ENCODE results near the gene STAT1. TPM values are rescaled to one million over a fixed set of nuclear protein-coding genes. Genes with fewer than 3 reads are reported as not detected.

The STAT1 gene
- total and polyA plus RNA-seq, 9 of the 15 experiments (the other 6 are each of a cell fraction or from before 2014, with no cell fraction given): 8.7 to 34.4 (median 26.8) TPM

DNA sequence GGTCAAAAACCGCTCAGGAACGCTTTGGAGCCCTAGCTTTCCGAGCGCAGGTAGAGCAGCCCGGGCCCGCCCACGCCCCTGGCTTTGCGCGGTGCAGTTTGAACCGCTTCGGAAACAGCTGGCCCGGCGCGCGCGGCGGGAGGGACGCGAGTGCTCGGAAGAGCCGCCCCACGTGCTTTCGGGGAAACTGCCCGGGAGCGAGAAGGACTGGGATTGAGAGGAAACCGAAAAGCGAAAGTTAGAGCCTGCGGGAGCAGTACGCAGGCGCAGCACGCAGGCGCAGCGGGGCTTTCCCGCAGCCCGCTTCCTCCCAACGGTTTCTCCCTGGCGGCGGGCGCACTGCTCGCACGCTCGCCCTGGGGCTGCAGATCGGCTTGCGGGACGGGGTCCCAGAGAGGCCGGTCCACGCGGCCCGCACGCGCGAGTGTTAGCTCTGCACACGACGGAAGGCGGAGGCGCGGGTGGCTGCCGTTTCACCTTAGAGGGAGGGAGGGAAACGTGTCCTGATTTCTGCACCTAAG, 6.3 kb upstream of the STAT1 start (continued):
- TF ChIP-seq MEIS2 (IDR thresholded peaks at IDR 0.05; ENCODE audit: partially characterized antibody) (peak; percentile 89), ZBTB1 (CRISPR knock-in tag; IDR thresholded peaks at IDR 0.05; ENCODE audit: borderline replicate concordance, low read depth) (peak; percentile 87; the same call in 1 of the 2 replicates), MTA2 (IDR thresholded peaks at IDR 0.05; ENCODE audit: low read depth) (no peak), ZNF12 (CRISPR knock-in tag; IDR thresholded peaks at IDR 0.05) (peak; percentile 46; the same call in 1 of the 2 replicates), ZNF785 (CRISPR knock-in tag; IDR thresholded peaks at IDR 0.05) (no peak), CXXC5 (CRISPR knock-in tag; IDR thresholded peaks at IDR 0.05) (peak; percentile 95), KLF1 (tag; IDR thresholded peaks at IDR 0.05) (no peak), PHF8 (IDR thresholded peaks at IDR 0.05; ENCODE audit: borderline replicate concordance, low read length) (peak; percentile 74; the same call in 1 of the 2 replicates), SAFB (IDR thresholded peaks at IDR 0.05; ENCODE audit: borderline replicate concordance, low read depth, low read length) (peak; percentile 59), ESRRB (CRISPR knock-in tag; IDR thresholded peaks at IDR 0.05; ENCODE audit: borderline replicate concordance) (no peak), DACH1 (IDR thresholded peaks at IDR 0.05; ENCODE audit: partially characterized antibody) (peak; percentile 100), NFIC (IDR thresholded peaks at IDR 0.05) (peak; percentile 28; the same call in 1 of the 2 replicates), ZNF586 (CRISPR knock-in tag; conservative IDR thresholded peaks at IDR 0.05) (no peak), MTA3 (IDR thresholded peaks at IDR 0.05; ENCODE audit: borderline replicate concordance) (peak; percentile 86; the same call in 1 of the 2 replicates), HDAC3 (IDR thresholded peaks at IDR 0.05; ENCODE audit: borderline replicate concordance, partially characterized antibody) (peak; percentile 64), RCOR1 (IDR thresholded peaks at IDR 0.05; ENCODE audit: borderline replicate concordance in 1 of 2, low read depth in 2 of 2, low read length in 2 of 2) (peak in 1 of 2 experiments; percentile 63; a peak in 2 of 4 replicates)
- TF ChIP-seq, protein P1, sequence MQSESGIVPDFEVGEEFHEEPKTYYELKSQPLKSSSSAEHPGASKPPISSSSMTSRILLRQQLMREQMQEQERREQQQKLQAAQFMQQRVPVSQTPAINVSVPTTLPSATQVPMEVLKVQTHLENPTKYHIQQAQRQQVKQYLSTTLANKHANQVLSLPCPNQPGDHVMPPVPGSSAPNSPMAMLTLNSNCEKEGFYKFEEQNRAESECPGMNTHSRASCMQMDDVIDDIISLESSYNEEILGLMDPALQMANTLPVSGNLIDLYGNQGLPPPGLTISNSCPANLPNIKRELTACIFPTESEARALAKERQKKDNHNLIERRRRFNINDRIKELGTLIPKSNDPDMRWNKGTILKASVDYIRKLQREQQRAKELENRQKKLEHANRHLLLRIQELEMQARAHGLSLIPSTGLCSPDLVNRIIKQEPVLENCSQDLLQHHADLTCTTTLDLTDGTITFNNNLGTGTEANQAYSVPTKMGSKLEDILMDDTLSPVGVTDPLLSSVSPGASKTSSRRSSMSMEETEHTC (IDR thresholded peaks at IDR 0.05): peak; percentile 96
- TF ChIP-seq, protein P2, sequence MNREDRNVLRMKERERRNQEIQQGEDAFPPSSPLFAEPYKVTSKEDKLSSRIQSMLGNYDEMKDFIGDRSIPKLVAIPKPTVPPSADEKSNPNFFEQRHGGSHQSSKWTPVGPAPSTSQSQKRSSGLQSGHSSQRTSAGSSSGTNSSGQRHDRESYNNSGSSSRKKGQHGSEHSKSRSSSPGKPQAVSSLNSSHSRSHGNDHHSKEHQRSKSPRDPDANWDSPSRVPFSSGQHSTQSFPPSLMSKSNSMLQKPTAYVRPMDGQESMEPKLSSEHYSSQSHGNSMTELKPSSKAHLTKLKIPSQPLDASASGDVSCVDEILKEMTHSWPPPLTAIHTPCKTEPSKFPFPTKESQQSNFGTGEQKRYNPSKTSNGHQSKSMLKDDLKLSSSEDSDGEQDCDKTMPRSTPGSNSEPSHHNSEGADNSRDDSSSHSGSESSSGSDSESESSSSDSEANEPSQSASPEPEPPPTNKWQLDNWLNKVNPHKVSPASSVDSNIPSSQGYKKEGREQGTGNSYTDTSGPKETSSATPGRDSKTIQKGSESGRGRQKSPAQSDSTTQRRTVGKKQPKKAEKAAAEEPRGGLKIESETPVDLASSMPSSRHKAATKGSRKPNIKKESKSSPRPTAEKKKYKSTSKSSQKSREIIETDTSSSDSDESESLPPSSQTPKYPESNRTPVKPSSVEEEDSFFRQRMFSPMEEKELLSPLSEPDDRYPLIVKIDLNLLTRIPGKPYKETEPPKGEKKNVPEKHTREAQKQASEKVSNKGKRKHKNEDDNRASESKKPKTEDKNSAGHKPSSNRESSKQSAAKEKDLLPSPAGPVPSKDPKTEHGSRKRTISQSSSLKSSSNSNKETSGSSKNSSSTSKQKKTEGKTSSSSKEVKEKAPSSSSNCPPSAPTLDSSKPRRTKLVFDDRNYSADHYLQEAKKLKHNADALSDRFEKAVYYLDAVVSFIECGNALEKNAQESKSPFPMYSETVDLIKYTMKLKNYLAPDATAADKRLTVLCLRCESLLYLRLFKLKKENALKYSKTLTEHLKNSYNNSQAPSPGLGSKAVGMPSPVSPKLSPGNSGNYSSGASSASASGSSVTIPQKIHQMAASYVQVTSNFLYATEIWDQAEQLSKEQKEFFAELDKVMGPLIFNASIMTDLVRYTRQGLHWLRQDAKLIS (CRISPR knock-in tag; IDR thresholded peaks at IDR 0.05): peak; percentile 93; the same call in 1 of the 2 replicates
- TF ChIP-seq, protein P3, sequence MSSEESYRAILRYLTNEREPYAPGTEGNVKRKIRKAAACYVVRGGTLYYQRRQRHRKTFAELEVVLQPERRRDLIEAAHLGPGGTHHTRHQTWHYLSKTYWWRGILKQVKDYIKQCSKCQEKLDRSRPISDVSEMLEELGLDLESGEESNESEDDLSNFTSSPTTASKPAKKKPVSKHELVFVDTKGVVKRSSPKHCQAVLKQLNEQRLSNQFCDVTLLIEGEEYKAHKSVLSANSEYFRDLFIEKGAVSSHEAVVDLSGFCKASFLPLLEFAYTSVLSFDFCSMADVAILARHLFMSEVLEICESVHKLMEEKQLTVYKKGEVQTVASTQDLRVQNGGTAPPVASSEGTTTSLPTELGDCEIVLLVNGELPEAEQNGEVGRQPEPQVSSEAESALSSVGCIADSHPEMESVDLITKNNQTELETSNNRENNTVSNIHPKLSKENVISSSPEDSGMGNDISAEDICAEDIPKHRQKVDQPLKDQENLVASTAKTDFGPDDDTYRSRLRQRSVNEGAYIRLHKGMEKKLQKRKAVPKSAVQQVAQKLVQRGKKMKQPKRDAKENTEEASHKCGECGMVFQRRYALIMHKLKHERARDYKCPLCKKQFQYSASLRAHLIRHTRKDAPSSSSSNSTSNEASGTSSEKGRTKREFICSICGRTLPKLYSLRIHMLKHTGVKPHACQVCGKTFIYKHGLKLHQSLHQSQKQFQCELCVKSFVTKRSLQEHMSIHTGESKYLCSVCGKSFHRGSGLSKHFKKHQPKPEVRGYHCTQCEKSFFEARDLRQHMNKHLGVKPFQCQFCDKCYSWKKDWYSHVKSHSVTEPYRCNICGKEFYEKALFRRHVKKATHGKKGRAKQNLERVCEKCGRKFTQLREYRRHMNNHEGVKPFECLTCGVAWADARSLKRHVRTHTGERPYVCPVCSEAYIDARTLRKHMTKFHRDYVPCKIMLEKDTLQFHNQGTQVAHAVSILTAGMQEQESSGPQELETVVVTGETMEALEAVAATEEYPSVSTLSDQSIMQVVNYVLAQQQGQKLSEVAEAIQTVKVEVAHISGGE (CRISPR knock-in tag; IDR thresholded peaks at IDR 0.05): peak in 1 of 3 experiments; percentile 61; a peak in 1 of 6 replicates

Measured in K562 (cell line).